Kidney (tissue), 14 donors: Measurements from ENCODE around the gene CFAP58. TPM values are rescaled to one million over a fixed set of nuclear protein-coding genes. Genes with fewer than 3 reads are reported as not detected.
A peak's percentile ranks its signal among the peaks of the same experiment; 100 is the strongest.

Source experiments
- DNase-seq, 5 donors: peaks; one replicate each; pipeline ENCODE4 v3.0.0-alpha.2; 2013 to 2020
- FAIRE-seq: peaks from 2 replicates; lab custom pipeline; 2012; peaks lifted over from hg19 to GRCh38; lab: Jason Lieb, UNC
- H3K27ac ChIP-seq, 2 donors: one replicate each; pipeline ENCODE4 v1.7.0; 2013; ENCODE audit warnings: low read depth in 2 of 2, low read length in 2 of 2, inconsistent platforms in 1 of 2
- H3K27me3 ChIP-seq: one replicate; pipeline ENCODE4 v1.7.1; 2013; ENCODE audit warnings: low read length, inconsistent platforms; ENCODE audit not compliant: control insufficient read depth, insufficient read depth
- H3K36me3 ChIP-seq, 3 donors: one replicate each; pipeline versions ENCODE4 v1.7.0 to v1.7.1; 2013; ENCODE audit warnings: low read length in 3 of 3, control low read depth in 1 of 3, inconsistent platforms in 1 of 3; ENCODE audit not compliant: insufficient read depth in 3 of 3, control insufficient read depth in 2 of 3
- H3K4me1 ChIP-seq, 3 donors: one replicate each; pipeline versions ENCODE4 v1.7.0 to v1.7.1; 2013; ENCODE audit warnings: low read length in 3 of 3, inconsistent platforms in 1 of 3, low read depth in 1 of 3; ENCODE audit not compliant: control insufficient read depth in 2 of 3, insufficient read depth in 2 of 3
- H3K4me3 ChIP-seq, 3 donors: one replicate each; pipeline versions ENCODE4 v1.7.0 to v1.8.1; 2013; ENCODE audit warnings: low read length in 3 of 3, control low read depth in 1 of 3, inconsistent platforms in 1 of 3
- H3K9ac ChIP-seq, 3 donors: one replicate each; pipeline versions ENCODE4 v1.7.0 to v1.7.1; 2013; ENCODE audit warnings: low read length in 3 of 3, control low read depth in 1 of 3, inconsistent platforms in 1 of 3
- H3K9me3 ChIP-seq, 3 donors: one replicate each; pipeline versions ENCODE4 v1.7.0 to v1.7.1; 2013; ENCODE audit warnings: low read length in 3 of 3, control low read depth in 1 of 3, inconsistent platforms in 1 of 3; ENCODE audit not compliant: control insufficient read depth in 2 of 3, insufficient read depth in 1 of 3
- intact Hi-C: fragments of 100-400 bp; cut with DNase I; formaldehyde crosslinking; loops from one replicate; pipeline ENCODE4 v1.11.1; 2022
- polyA plus RNA-seq: library from polyadenylated mRNA; stranded (reverse); fragments of 350-450 nt; fragmentation: Illumina TruSeq; extraction: RNeasy Lipid Tissue Mini Kit (QIAGEN cat#74804); gene quantifications from one replicate; pipeline ENCODE4 v1.2.3, GENCODE V29; 2014; ENCODE audit warnings: low read depth, low replicate concordance; ENCODE audit not compliant: insufficient read depth
- total RNA-seq: library from RNA; stranded (reverse); fragmentation: NEBNext Ultra II Directional; extraction: Animal tissue kit (Norgen Biotek cat#: 25700); gene quantifications from one replicate; pipeline ENCODE4 v1.2.1, GENCODE V29; 2021
- TF ChIP-seq, protein P1 (sequence below): IDR thresholded peaks from 3 replicates; pipeline ENCODE4 v1.5.1; 2012; ENCODE audit warnings: mild to moderate bottlenecking, moderate library complexity, borderline replicate concordance; ENCODE audit not compliant: insufficient read depth; ENCODE audit errors: extremely low read depth
- donor health status: control.
- donor health status: control.
- donor health status: control.
- donor health status: control.
- donor health status: control.
- donor health status: DM: yes; HTN: yes; CAD: no.
- donor health status: Normal renal cell carcinoma (clear cell type).

The CFAP58 gene
- total and polyA plus RNA-seq, 2 donors from 2014 or later = 0.19 to 0.35 TPM

DNA sequence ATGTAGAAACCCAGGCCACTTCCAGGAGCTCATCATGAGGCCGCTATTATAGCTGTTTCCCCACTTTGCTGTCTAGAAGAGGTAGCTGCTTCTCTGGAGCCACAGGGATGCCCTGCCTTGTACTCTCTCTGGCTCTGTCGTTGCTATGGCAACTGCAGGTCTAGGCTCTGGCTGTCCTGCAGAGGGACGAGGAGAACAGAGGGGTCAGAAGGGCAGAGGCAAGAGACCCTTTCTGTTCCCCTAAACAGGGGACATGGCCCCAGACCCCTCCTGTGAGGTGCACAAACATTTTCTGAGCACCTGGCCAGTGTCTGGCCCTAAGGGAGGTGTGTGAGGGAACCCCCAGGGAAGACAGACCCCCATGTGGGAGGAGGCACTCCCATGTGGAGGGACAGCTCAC, 46.7 kb upstream of the CFAP58 start:
- no peaks in the 10 kb centered on the region for H3K9me3 ChIP-seq
- peaks cover 0 to 12% (median 12%) of the 10 kb centered on the region in 3 donors for H3K4me1 ChIP-seq
- no peak overlapping the region for H3K4me3 ChIP-seq
- peak in 1 of 5 donors; percentile 40 for DNase-seq
- TF ChIP-seq, protein P1, sequence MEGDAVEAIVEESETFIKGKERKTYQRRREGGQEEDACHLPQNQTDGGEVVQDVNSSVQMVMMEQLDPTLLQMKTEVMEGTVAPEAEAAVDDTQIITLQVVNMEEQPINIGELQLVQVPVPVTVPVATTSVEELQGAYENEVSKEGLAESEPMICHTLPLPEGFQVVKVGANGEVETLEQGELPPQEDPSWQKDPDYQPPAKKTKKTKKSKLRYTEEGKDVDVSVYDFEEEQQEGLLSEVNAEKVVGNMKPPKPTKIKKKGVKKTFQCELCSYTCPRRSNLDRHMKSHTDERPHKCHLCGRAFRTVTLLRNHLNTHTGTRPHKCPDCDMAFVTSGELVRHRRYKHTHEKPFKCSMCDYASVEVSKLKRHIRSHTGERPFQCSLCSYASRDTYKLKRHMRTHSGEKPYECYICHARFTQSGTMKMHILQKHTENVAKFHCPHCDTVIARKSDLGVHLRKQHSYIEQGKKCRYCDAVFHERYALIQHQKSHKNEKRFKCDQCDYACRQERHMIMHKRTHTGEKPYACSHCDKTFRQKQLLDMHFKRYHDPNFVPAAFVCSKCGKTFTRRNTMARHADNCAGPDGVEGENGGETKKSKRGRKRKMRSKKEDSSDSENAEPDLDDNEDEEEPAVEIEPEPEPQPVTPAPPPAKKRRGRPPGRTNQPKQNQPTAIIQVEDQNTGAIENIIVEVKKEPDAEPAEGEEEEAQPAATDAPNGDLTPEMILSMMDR = no peak
- intact Hi-C loops = no loop called here
- no peaks in the 10 kb centered on the region for H3K36me3 ChIP-seq
- H3K9ac ChIP-seq = no peak overlapping the region
- FAIRE-seq = no peak
- no peaks in the 10 kb centered on the region for H3K27me3 ChIP-seq
- no peak overlapping the region for H3K27ac ChIP-seq

DNA sequence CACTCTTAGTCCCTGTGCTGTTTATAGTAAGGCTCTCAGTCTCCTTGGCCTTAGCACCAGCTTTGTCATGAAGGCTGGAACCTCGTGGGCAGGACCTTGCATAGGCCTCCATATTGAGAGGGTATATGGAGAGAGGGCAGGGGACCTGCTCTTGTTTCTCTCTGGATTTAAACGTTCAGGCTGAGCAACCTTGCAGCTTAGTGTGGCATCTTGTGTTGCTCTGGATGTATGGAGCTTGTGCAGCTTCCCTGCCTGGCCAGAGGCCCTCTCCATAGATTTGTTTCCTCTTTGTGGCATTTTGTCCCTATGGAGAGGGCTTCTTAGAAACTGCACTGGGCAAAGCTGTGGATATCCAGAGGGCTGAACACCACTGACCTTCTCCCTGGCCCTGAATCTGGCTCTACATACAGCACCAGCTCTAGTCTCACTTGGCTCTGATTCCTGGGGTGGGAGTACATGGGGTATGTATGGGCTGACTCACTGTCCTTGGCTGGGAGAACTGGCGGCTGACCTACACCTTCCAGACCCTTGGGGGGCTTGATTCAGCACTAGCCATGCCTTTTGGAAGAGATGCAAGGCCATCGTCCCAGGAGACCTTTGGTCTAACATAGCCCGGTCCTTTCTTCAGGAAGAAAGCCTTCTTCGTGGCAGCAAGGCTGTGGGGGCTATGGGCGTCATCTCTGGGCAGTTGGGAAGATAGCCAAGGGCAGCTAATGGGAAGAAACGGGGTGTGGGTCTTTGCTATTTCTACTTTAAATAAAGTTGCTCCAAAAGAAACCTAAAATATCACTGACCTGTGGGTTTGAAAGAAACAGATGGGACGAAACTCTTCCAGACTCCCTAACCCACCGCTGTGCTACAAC, 45.8 kb upstream of the CFAP58 start:
- no peak for DNase-seq
- no peak overlapping the region for H3K4me3 ChIP-seq
- H3K9me3 ChIP-seq = no peaks in the 10 kb centered on the region
- TF ChIP-seq, protein P1 = no peak
- H3K27me3 ChIP-seq = no peaks in the 10 kb centered on the region
- no peak for FAIRE-seq
- intact Hi-C loops = no loop called here
- H3K9ac ChIP-seq = no peak overlapping the region
- H3K4me1 ChIP-seq = peaks cover 0 to 14% (median 12%) of the 10 kb centered on the region in 3 donors
- no peak overlapping the region for H3K27ac ChIP-seq
- H3K36me3 ChIP-seq = no peaks in the 10 kb centered on the region

DNA sequence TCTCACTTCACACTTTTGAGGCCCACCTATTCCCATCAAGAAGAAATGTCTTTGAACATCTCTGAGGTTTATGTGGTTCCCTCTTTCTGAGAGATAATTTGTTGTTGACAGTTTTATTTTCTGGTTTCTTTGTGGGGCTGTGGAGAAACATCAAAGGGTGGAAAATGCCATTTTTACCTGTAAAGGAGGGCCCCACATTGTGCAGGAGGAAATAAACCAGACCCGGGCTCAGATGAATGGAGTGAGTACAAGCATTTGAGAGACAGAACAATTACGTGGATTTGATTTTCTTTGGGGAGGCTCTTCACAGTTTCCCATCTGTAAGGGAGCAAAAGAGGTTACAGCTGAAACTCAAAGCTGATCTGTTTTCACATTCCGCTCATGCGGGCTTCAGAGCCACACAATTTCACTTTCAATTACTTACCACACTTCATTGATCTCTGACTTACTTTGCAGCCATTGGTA, 45.2 kb upstream of the CFAP58 start:
- DNase-seq (no peak), FAIRE-seq (no peak)
- H3K27ac ChIP-seq = no peak overlapping the region
- H3K27me3 ChIP-seq = no peaks in the 10 kb centered on the region
- intact Hi-C loops = no loop called here
- H3K9ac ChIP-seq = no peak overlapping the region
- H3K9me3 ChIP-seq = no peaks in the 10 kb centered on the region
- no peak overlapping the region for H3K4me3 ChIP-seq
- TF ChIP-seq, protein P1 = no peak
- H3K4me1 ChIP-seq = peaks cover 0 to 17% (median 12%) of the 10 kb centered on the region in 3 donors
- no peaks in the 10 kb centered on the region for H3K36me3 ChIP-seq
